CD4-positive, alpha-beta T cell (primary cell): Measurements from ENCODE around the gene XPNPEP2. TPM values are rescaled to one million over a fixed set of nuclear protein-coding genes. Genes with fewer than 3 reads are reported as not detected.
A peak's percentile ranks its signal among the peaks of the same experiment; 100 is the strongest.

ENCODE experiments used
- ATAC-seq: fragments of 200-7000 bp; cut with Tn5 transposase; one replicate; pipeline ENCODE4 v1.10.0; 2022; ENCODE audit warnings: mild to moderate bottlenecking; ENCODE audit not compliant: poor library complexity
- CTCF ChIA-PET: fragments of 350-600 bp; sonication (Branson Sonifier 250); formaldehyde crosslinking; loops from one replicate; lab custom pipeline; 2021; ENCODE audit warnings: antibody characterized with exemption, inconsistent platforms; lab: Charles Lee
- POLR2A ChIA-PET: fragments of 350-600 bp; sonication (Branson Sonifier 250); formaldehyde crosslinking; loops from one replicate; lab custom pipeline; 2021; ENCODE audit warnings: antibody characterized with exemption, inconsistent platforms; lab: Charles Lee
- DNase-seq, 14 experiments: peaks; one replicate each; pipeline ENCODE4 v3.0.0-alpha.2; 2013 to 2020; ENCODE audit warnings: mixed read lengths in 2 of 14
- H3K27ac ChIP-seq, 2 donors: one replicate each; pipeline versions ENCODE4 v1.5.1 to v1.7.0; 2013; ENCODE audit warnings: low read length in 2 of 2, low read depth in 1 of 2, mild to moderate bottlenecking in 1 of 2
- H3K27me3 ChIP-seq, 2 experiments: 1 replicate in 1 of 2; 2 replicates in 1 of 2; pipeline versions ENCODE4 v1.6.1 to v1.7.0; 2013; ENCODE audit warnings: low read length in 2 of 2, control low read depth in 1 of 2, mild to moderate bottlenecking in 1 of 2, moderate library complexity in 1 of 2; ENCODE audit not compliant: insufficient read depth in 2 of 2, control insufficient read depth in 1 of 2
- H3K36me3 ChIP-seq: one replicate; pipeline ENCODE4 v1.6.1; 2013; ENCODE audit warnings: low read length, control low read depth; ENCODE audit not compliant: insufficient read depth
- H3K4me1 ChIP-seq: one replicate; pipeline ENCODE4 v1.6.1; 2013; ENCODE audit warnings: low read length, control low read depth; ENCODE audit not compliant: insufficient read depth
- H3K4me3 ChIP-seq: one replicate; pipeline ENCODE4 v1.5.1; 2013; ENCODE audit warnings: mild to moderate bottlenecking, low read length, moderate library complexity
- H3K9me3 ChIP-seq, 2 experiments: 1 replicate in 1 of 2; 2 replicates in 1 of 2; pipeline versions ENCODE4 v1.6.1 to v1.7.0; 2013; ENCODE audit warnings: low read length in 2 of 2, mild to moderate bottlenecking in 2 of 2, control low read depth in 1 of 2, moderate library complexity in 1 of 2; ENCODE audit not compliant: control insufficient read depth in 1 of 2, insufficient read depth in 1 of 2
- H3K27ac Mint-ChIP-seq: one replicate; pipeline ENCODE4 v1.8.0; 2020; ENCODE audit warnings: mixed read lengths
- H3K27me3 Mint-ChIP-seq: one replicate; pipeline ENCODE4 v1.8.0; 2021; ENCODE audit warnings: mixed read lengths
- H3K36me3 Mint-ChIP-seq: one replicate; pipeline ENCODE4 v1.8.0; 2021; ENCODE audit warnings: low read depth, mixed read lengths
- H3K4me1 Mint-ChIP-seq: one replicate; pipeline ENCODE4 v1.8.0; 2021; ENCODE audit warnings: low read depth, mixed read lengths
- H3K4me3 Mint-ChIP-seq: one replicate; pipeline ENCODE4 v1.8.0; 2020; ENCODE audit warnings: mild to moderate bottlenecking, mixed read lengths
- H3K9me3 Mint-ChIP-seq: one replicate; pipeline ENCODE4 v1.8.0; 2020; ENCODE audit warnings: mixed read lengths
- intact Hi-C, 2 experiments: fragments of 100-400 bp; cut with DNase I in 1 of 2; cut with micrococcal nuclease in 1 of 2; formaldehyde crosslinking; loops; one replicate each; pipeline versions ENCODE4 v1.15.1 to v1.9.0; 2023 to 2025; cut with DNase I, micrococcal nuclease
- total RNA-seq, 174 experiments: library from RNA in 2 of 174; stranded (reverse) in 2 of 174; gene quantifications; one replicate each; pipeline ENCODE4 v1.2.3 and lab custom pipeline; 2021 to 2026
- TF ChIP-seq, protein P1 (sequence below): fragments of 200-600 bp; IDR thresholded peaks from one replicate; pipeline ENCODE4 v1.8.0; 2022; ENCODE audit warnings: antibody characterized with exemption, mild to moderate bottlenecking

Gene XPNPEP2
- total RNA-seq, 2 experiments from 2014 or later: 0.16 to 0.17 TPM

DNA sequence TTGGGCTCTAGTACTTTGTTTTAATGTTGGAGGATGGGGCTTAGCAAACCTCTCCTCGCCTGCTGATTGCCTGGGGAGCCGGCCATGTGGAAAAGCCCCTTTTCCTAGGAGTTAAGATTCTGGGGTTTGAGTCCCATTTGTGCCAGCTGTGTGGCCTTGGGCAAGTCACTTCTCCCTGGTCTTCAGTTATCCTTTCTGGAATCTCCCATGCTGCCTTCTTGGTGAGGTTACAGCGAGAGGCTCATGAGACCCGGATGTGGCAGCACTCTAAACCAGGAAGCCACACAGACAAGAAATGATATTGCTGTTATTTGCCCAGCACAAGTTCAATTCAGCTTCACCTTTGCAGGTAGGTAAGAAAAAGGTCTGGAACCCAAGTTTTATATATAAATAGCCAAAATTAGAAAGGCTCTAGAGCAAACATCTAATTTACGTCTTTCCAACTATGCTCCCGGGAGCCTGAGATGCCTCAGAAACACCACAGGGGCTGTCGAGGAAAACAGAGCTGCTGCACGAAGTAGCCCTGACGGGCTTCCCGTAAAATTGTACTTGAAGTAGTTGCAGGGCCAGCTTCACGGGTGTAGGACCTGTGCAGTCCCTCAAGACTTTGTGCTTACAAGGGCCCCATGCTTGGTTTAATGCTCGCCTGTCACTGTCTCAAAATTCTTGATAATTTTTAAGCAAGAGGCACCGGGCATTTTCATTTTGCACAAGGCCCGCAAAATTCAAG, 32.7 kb downstream of the XPNPEP2 start:
- peak overlapping the region; percentile 99 for H3K27ac Mint-ChIP-seq
- H3K36me3 Mint-ChIP-seq: no peaks in the 10 kb centered on the region
- TF ChIP-seq, protein P1, sequence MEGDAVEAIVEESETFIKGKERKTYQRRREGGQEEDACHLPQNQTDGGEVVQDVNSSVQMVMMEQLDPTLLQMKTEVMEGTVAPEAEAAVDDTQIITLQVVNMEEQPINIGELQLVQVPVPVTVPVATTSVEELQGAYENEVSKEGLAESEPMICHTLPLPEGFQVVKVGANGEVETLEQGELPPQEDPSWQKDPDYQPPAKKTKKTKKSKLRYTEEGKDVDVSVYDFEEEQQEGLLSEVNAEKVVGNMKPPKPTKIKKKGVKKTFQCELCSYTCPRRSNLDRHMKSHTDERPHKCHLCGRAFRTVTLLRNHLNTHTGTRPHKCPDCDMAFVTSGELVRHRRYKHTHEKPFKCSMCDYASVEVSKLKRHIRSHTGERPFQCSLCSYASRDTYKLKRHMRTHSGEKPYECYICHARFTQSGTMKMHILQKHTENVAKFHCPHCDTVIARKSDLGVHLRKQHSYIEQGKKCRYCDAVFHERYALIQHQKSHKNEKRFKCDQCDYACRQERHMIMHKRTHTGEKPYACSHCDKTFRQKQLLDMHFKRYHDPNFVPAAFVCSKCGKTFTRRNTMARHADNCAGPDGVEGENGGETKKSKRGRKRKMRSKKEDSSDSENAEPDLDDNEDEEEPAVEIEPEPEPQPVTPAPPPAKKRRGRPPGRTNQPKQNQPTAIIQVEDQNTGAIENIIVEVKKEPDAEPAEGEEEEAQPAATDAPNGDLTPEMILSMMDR: no peak
- peaks cover 84% of the 10 kb centered on the region for H3K4me1 Mint-ChIP-seq
- no peaks in the 10 kb centered on the region for H3K9me3 Mint-ChIP-seq
- peak overlapping the region; percentile 52 to 66 for H3K27ac ChIP-seq
- DNase-seq (peak in 7 of 14 experiments; percentile 27 to 76 (median 59)), ATAC-seq (peak; percentile 38)
- H3K4me3 ChIP-seq: no peak overlapping the region
- intact Hi-C loops: no loop called here
- peak overlapping the region; percentile 73 for H3K4me3 Mint-ChIP-seq
- CTCF ChIA-PET: interaction anchor here (1.0 to 1.1 kb wide), 2 partner anchors 12 to 308 kb away, joined by 3 to 4 read pairs; no protein-coding TSS in a partner anchor
- no peaks in the 10 kb centered on the region for H3K9me3 ChIP-seq
- H3K27me3 Mint-ChIP-seq: no peaks in the 10 kb centered on the region
- POLR2A ChIA-PET: interaction anchor here (0.6 to 8.8 kb wide), 7 partner anchors 9 to 168 kb away, joined by 3 to 162 read pairs (median 4); partner anchors contain the start of gene SASH3
- no peaks in the 10 kb centered on the region for H3K36me3 ChIP-seq
- H3K27me3 ChIP-seq: no peaks in the 10 kb centered on the region
- peaks cover 97% of the 10 kb centered on the region for H3K4me1 ChIP-seq

DNA sequence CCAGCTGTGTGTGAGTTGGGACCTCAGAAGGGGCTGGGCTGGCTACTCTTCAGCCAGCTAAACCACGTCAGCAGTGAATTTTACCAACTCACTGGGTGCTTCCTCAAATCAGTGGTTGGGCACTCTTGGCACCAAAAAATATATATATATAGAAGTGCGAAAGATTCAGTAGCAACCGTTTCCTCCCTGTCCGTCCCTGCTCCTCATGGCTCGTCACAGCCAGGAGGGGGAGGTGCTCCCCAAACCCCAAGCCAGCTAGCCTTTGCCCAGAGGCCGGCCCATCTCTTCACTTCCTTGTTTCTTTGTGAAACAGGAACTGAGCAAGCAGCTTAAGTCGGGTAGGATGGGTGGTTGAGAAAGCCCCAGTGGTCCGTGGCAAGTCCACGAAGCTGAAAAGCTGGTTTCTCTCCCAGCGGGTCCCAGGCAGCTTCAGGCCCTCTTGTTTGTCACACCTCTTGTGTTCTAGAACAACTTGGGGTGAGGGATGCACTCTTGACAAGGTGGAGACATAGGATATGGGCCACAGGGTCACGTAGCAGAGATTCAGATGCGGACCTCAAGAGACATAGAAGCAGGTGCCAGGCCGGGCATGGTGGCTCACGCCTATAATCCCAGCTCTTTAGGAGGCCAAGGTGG, 34.1 kb downstream of the XPNPEP2 start:
- H3K36me3 Mint-ChIP-seq: no peaks in the 10 kb centered on the region
- peaks cover 87% of the 10 kb centered on the region for H3K4me1 Mint-ChIP-seq
- intact Hi-C loops: no loop called here
- Histone ChIP-seq H3K27ac (peak overlapping the region; percentile 40 to 66), H3K27me3 (no peaks in the 10 kb centered on the region), H3K4me3 (no peak overlapping the region), H3K36me3 (no peaks in the 10 kb centered on the region), H3K4me1 (peaks cover 97% of the 10 kb centered on the region), H3K9me3 (no peaks in the 10 kb centered on the region)
- ATAC-seq: no peak
- peak in 6 of 14 experiments; percentile 18 to 80 (median 56) for DNase-seq
- no peaks in the 10 kb centered on the region for H3K9me3 Mint-ChIP-seq
- H3K27ac Mint-ChIP-seq: peak overlapping the region; percentile 99
- H3K4me3 Mint-ChIP-seq: peak overlapping the region; percentile 68
- TF ChIP-seq, protein P1: no peak
- POLR2A ChIA-PET: interaction anchor here (0.9 to 8.8 kb wide), 4 partner anchors 8 to 48 kb away, joined by 3 to 162 read pairs (median 7); partner anchors contain the start of gene SASH3
- CTCF ChIA-PET: interaction anchor here (1.1 to 2.1 kb wide), 3 partner anchors 10 to 307 kb away, joined by 3 to 9 read pairs (median 4); no protein-coding TSS in a partner anchor
- H3K27me3 Mint-ChIP-seq: no peaks in the 10 kb centered on the region

GRCh38 chrX:129773649-129774458, 35.1 kb downstream of the XPNPEP2 start:
- Histone ChIP-seq H3K4me1 (peaks cover 95% of the 10 kb centered on the region), H3K36me3 (no peaks in the 10 kb centered on the region), H3K4me3 (no peak overlapping the region), H3K27ac (peak overlapping the region in 1 of 2 donors; percentile 66), H3K27me3 (no peaks in the 10 kb centered on the region), H3K9me3 (no peaks in the 10 kb centered on the region)
- ATAC-seq: no peak
- Mint-ChIP-seq H3K36me3 (peaks cover 4% of the 10 kb centered on the region), H3K27me3 (no peaks in the 10 kb centered on the region), H3K27ac (peak overlapping the region; percentile 99), H3K9me3 (no peaks in the 10 kb centered on the region), H3K4me3 (no peak overlapping the region), H3K4me1 (peaks cover 83% of the 10 kb centered on the region)
- ChIA-PET POLR2A (interaction anchor here (0.7 to 3.3 kb wide), 4 partner anchors 10 to 49 kb away, joined by 3 to 26 read pairs (median 7); no protein-coding TSS in a partner anchor), CTCF (interaction anchor here (0.6 to 2.1 kb wide), 3 partner anchors 9 to 17 kb away, joined by 3 to 9 read pairs (median 4); no protein-coding TSS in a partner anchor)
- DNase-seq: peak in 3 of 14 experiments; percentile 45 to 56 (median 47)
- TF ChIP-seq, protein P1: no peak
- intact Hi-C loops: no loop called here
